Measurements from ENCODE around the gene DOCK11.

The DOCK11 gene

DNA sequence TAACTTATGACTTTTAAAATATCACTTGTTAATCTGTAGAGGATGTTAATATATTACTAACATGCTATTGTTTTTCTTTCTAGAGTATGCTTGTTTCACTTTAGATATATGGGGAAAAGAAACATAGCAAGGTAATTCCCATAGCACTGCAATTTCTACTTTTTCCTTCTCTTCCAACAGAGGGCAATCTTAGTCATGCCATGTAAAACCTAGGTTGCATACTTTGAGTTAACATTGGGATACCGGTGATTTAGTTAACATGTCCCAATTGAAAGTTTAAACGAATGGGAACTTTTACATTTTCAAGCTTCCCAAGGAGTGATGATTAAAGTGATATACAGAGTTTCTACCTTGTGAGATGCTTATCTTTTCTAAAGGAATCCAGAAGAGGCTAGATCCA, 142.4 kb downstream of the DOCK11 start:
- no peak overlapping the region for H3K9ac ChIP-seq (ENCODE audit: low read depth in 1 of 2, low read length in 2 of 2)
- H3K27me3 ChIP-seq (ENCODE audit: control insufficient read depth in 2 of 2, insufficient read depth in 2 of 2, low read length in 2 of 2), result no peaks in the 10 kb centered on the region
- H3K4me3 ChIP-seq (ENCODE audit: low read length in 2 of 2), result no peak overlapping the region
- H3K36me3 ChIP-seq (ENCODE audit: control insufficient read depth in 2 of 2, insufficient read depth in 2 of 2, low read length in 2 of 2), result no peaks in the 10 kb centered on the region
- H3K4me1 ChIP-seq (ENCODE audit: control insufficient read depth in 2 of 2, insufficient read depth in 2 of 2, low read length in 2 of 2), result no peaks in the 10 kb centered on the region
- no peak overlapping the region for H3K27ac ChIP-seq (ENCODE audit: low read depth in 2 of 2, low read length in 2 of 2)
- no peaks in the 10 kb centered on the region for H3K9me3 ChIP-seq (ENCODE audit: control insufficient read depth in 2 of 2, low read length in 2 of 2)

DNA sequence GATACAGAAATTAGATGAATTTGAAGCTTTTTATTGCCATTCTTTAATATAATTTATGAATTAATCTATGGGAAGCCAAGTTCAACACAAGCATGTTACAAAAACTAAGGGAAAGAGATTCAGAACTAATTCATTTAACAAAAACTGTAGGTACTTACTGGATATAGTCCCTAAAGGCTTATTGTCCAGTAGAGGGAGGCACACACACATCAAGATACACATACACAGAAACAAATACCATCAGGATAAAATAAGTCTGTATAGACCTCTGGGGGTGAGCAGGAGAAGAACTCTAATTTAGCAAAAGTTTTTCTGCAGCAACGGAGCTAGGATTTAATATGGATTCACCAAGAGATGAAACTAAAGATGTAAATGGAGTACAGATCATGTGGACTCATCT, 148.8 kb downstream of the DOCK11 start:
- H3K9me3 ChIP-seq (ENCODE audit: control insufficient read depth in 2 of 2, low read length in 2 of 2), result no peaks in the 10 kb centered on the region
- H3K4me3 ChIP-seq (ENCODE audit: low read length in 2 of 2), result no peak overlapping the region
- H3K27me3 ChIP-seq (ENCODE audit: control insufficient read depth in 2 of 2, insufficient read depth in 2 of 2, low read length in 2 of 2), result no peaks in the 10 kb centered on the region
- H3K4me1 ChIP-seq (ENCODE audit: control insufficient read depth in 2 of 2, insufficient read depth in 2 of 2, low read length in 2 of 2), result no peaks in the 10 kb centered on the region
- no peak overlapping the region for H3K27ac ChIP-seq (ENCODE audit: low read depth in 2 of 2, low read length in 2 of 2)
- no peak overlapping the region for H3K9ac ChIP-seq (ENCODE audit: low read depth in 1 of 2, low read length in 2 of 2)
- no peaks in the 10 kb centered on the region for H3K36me3 ChIP-seq (ENCODE audit: control insufficient read depth in 2 of 2, insufficient read depth in 2 of 2, low read length in 2 of 2)

GRCh38 chrX:118652717-118653116, 157.1 kb downstream of the DOCK11 start:
- Histone ChIP-seq H3K9ac (ENCODE audit: low read depth in 1 of 2, low read length in 2 of 2) (no peak overlapping the region), H3K4me3 (ENCODE audit: low read length in 2 of 2) (no peak overlapping the region)

DNA sequence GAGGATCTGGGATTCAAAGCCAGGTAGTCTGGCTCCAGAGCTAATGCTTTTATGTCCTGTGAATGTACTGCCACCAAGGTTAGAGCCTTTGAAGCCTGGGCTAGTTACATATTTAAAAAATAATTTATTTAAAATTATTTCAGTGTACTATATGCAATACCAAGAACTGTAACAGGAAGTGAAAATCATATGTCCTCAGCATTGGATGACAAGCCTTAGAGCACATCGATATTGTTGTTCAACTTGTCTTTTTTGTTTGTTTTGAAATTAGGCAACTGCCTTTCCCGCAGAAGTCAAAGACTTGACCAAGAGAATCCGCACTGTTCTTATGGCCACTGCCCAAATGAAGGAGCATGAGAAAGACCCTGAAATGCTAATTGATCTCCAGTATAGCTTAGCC, 158.7 kb downstream of the DOCK11 start:
- H3K36me3 ChIP-seq (ENCODE audit: control insufficient read depth in 2 of 2, insufficient read depth in 2 of 2, low read length in 2 of 2), result peaks cover 0 to 1% of the 10 kb centered on the region in 2 donors
- H3K27me3 ChIP-seq (ENCODE audit: control insufficient read depth in 2 of 2, insufficient read depth in 2 of 2, low read length in 2 of 2), result no peaks in the 10 kb centered on the region
- no peak overlapping the region for H3K4me3 ChIP-seq (ENCODE audit: low read length in 2 of 2)
- no peak overlapping the region for H3K9ac ChIP-seq (ENCODE audit: low read depth in 1 of 2, low read length in 2 of 2)
- no peaks in the 10 kb centered on the region for H3K9me3 ChIP-seq (ENCODE audit: control insufficient read depth in 2 of 2, low read length in 2 of 2)
- H3K27ac ChIP-seq (ENCODE audit: low read depth in 2 of 2, low read length in 2 of 2), result no peak overlapping the region
- H3K4me1 ChIP-seq (ENCODE audit: control insufficient read depth in 2 of 2, insufficient read depth in 2 of 2, low read length in 2 of 2), result no peaks in the 10 kb centered on the region

More at GRCh38 chrX:118652717-118653116, 157.1 kb downstream of the DOCK11 start:
- no peaks in the 10 kb centered on the region for H3K36me3 ChIP-seq (ENCODE audit: control insufficient read depth in 2 of 2, insufficient read depth in 2 of 2, low read length in 2 of 2)
- no peaks in the 10 kb centered on the region for H3K27me3 ChIP-seq (ENCODE audit: control insufficient read depth in 2 of 2, insufficient read depth in 2 of 2, low read length in 2 of 2)
- no peak overlapping the region for H3K27ac ChIP-seq (ENCODE audit: low read depth in 2 of 2, low read length in 2 of 2)
- no peaks in the 10 kb centered on the region for H3K4me1 ChIP-seq (ENCODE audit: control insufficient read depth in 2 of 2, insufficient read depth in 2 of 2, low read length in 2 of 2)
- no peaks in the 10 kb centered on the region for H3K9me3 ChIP-seq (ENCODE audit: control insufficient read depth in 2 of 2, low read length in 2 of 2)

DNA sequence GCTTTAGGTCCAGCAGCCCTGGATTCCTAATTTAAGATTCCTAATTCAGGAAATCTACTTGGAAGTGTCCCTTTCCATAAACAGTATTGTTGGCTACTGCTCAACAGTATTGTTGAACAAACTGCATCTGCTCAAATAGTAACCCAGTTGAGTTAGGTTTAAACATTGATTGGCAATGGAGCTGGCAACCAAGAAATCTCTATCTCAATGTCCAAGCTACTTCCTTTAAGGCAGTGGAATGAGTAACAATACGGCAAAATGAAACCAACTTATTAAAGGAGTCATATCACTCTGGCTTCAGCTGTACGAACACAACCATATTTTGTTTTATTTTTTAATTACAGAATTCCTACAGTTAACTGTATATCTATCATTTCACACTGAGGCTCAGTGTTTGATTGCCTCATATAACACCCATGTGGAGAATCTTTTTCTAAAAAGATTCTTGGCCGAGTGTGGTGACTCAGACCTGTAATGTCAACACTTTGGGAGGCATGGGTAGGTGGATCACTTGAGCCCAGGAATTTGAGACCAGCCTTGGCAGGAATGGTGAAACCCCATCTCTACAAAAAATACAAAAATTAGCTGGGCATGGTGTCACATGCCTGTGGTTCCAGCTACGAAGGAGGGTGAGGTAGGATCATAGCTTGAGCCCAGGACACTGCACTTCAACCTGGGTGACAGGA, 160.1 kb downstream of the DOCK11 start:
- Histone ChIP-seq H3K9me3 (ENCODE audit: control insufficient read depth in 2 of 2, low read length in 2 of 2) (no peaks in the 10 kb centered on the region), H3K36me3 (ENCODE audit: control insufficient read depth in 2 of 2, insufficient read depth in 2 of 2, low read length in 2 of 2) (peaks cover 0 to 1% of the 10 kb centered on the region in 2 donors), H3K4me3 (ENCODE audit: low read length in 2 of 2) (no peak overlapping the region), H3K27ac (ENCODE audit: low read depth in 2 of 2, low read length in 2 of 2) (no peak overlapping the region), H3K27me3 (ENCODE audit: control insufficient read depth in 2 of 2, insufficient read depth in 2 of 2, low read length in 2 of 2) (no peaks in the 10 kb centered on the region), H3K9ac (ENCODE audit: low read depth in 1 of 2, low read length in 2 of 2) (no peak overlapping the region), H3K4me1 (ENCODE audit: control insufficient read depth in 2 of 2, insufficient read depth in 2 of 2, low read length in 2 of 2) (no peaks in the 10 kb centered on the region)

GRCh38 chrX:118657413-118657812, 161.8 kb downstream of the DOCK11 start:
- Histone ChIP-seq H3K4me1 (ENCODE audit: control insufficient read depth in 2 of 2, insufficient read depth in 2 of 2, low read length in 2 of 2) (no peaks in the 10 kb centered on the region), H3K36me3 (ENCODE audit: control insufficient read depth in 2 of 2, insufficient read depth in 2 of 2, low read length in 2 of 2) (peaks cover 0 to 1% of the 10 kb centered on the region in 2 donors), H3K4me3 (ENCODE audit: low read length in 2 of 2) (no peak overlapping the region), H3K27ac (ENCODE audit: low read depth in 2 of 2, low read length in 2 of 2) (no peak overlapping the region), H3K9ac (ENCODE audit: low read depth in 1 of 2, low read length in 2 of 2) (no peak overlapping the region), H3K9me3 (ENCODE audit: control insufficient read depth in 2 of 2, low read length in 2 of 2) (no peaks in the 10 kb centered on the region), H3K27me3 (ENCODE audit: control insufficient read depth in 2 of 2, insufficient read depth in 2 of 2, low read length in 2 of 2) (no peaks in the 10 kb centered on the region)

DNA sequence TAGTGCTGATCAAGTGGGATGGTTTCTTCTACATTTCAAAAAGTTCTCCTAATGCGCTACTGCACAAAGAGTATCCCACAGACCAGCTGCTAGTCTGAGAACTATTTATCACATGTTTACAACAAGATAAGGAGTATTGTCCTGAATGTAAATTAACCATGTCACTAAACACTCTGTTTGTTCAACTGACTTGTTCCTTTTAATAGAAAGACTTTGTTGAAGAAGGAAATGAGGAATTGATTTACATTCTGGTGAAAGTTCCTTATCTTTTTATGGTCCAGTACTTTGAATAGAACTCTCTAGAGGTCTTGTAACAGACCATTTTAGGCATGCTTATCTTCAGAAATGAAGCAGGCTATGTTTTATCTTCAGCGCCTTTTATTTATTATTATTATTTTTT, 164.5 kb downstream of the DOCK11 start:
- Histone ChIP-seq H3K36me3 (ENCODE audit: control insufficient read depth in 2 of 2, insufficient read depth in 2 of 2, low read length in 2 of 2) (peaks cover 0 to 1% of the 10 kb centered on the region in 2 donors), H3K27ac (ENCODE audit: low read depth in 2 of 2, low read length in 2 of 2) (no peak overlapping the region), H3K4me3 (ENCODE audit: low read length in 2 of 2) (no peak overlapping the region), H3K27me3 (ENCODE audit: control insufficient read depth in 2 of 2, insufficient read depth in 2 of 2, low read length in 2 of 2) (no peaks in the 10 kb centered on the region), H3K4me1 (ENCODE audit: control insufficient read depth in 2 of 2, insufficient read depth in 2 of 2, low read length in 2 of 2) (no peaks in the 10 kb centered on the region), H3K9me3 (ENCODE audit: control insufficient read depth in 2 of 2, low read length in 2 of 2) (no peaks in the 10 kb centered on the region), H3K9ac (ENCODE audit: low read depth in 1 of 2, low read length in 2 of 2) (no peak overlapping the region)

DNA sequence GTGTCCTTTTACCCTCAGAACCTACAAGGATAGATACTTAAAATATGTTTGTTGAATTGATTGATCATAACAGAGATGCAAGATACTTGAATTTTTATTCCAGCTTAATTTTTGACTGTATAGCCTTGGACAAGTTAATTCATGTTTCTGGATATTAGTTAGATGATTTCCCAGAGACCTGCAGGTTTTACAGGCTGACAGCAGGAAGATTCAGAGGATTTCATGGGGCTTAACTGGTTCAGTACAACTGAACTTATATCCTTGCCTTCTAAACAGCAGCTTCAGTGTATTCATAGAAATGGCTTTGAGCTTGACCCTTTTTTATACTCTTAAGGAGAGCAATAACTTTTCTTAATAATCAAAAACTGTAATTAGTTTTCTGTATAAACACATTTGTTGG, 169.6 kb downstream of the DOCK11 start:
- Histone ChIP-seq H3K9ac (ENCODE audit: low read depth in 1 of 2, low read length in 2 of 2) (no peak overlapping the region), H3K4me3 (ENCODE audit: low read length in 2 of 2) (no peak overlapping the region), H3K27ac (ENCODE audit: low read depth in 2 of 2, low read length in 2 of 2) (no peak overlapping the region), H3K9me3 (ENCODE audit: control insufficient read depth in 2 of 2, low read length in 2 of 2) (no peaks in the 10 kb centered on the region), H3K27me3 (ENCODE audit: control insufficient read depth in 2 of 2, insufficient read depth in 2 of 2, low read length in 2 of 2) (no peaks in the 10 kb centered on the region), H3K36me3 (ENCODE audit: control insufficient read depth in 2 of 2, insufficient read depth in 2 of 2, low read length in 2 of 2) (no peaks in the 10 kb centered on the region), H3K4me1 (ENCODE audit: control insufficient read depth in 2 of 2, insufficient read depth in 2 of 2, low read length in 2 of 2) (no peaks in the 10 kb centered on the region)

DNA sequence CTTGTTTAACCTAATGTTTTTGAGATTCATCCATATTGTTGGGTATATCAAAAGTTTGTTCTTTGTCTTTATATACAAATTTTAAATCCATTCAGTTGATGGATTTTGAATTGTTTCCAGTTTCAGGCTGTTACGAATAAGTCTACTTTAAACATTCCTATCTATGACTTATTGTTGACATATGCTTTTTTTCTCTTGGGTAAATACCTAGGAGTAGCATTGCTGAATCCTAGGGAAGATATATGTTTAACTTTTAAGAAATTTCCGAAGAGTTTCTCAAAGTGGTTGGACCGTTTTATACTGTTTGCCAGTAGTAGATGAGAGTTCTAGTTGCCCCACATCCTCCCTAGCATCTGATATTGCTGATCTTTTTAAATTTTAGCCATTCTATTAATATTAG, 170.9 kb downstream of the DOCK11 start:
- H3K4me1 ChIP-seq (ENCODE audit: control insufficient read depth in 2 of 2, insufficient read depth in 2 of 2, low read length in 2 of 2), result no peaks in the 10 kb centered on the region
- H3K4me3 ChIP-seq (ENCODE audit: low read length in 2 of 2), result no peak overlapping the region
- no peaks in the 10 kb centered on the region for H3K27me3 ChIP-seq (ENCODE audit: control insufficient read depth in 2 of 2, insufficient read depth in 2 of 2, low read length in 2 of 2)
- H3K9me3 ChIP-seq (ENCODE audit: control insufficient read depth in 2 of 2, low read length in 2 of 2), result no peaks in the 10 kb centered on the region
- no peaks in the 10 kb centered on the region for H3K36me3 ChIP-seq (ENCODE audit: control insufficient read depth in 2 of 2, insufficient read depth in 2 of 2, low read length in 2 of 2)
- H3K9ac ChIP-seq (ENCODE audit: low read depth in 1 of 2, low read length in 2 of 2), result no peak overlapping the region
- no peak overlapping the region for H3K27ac ChIP-seq (ENCODE audit: low read depth in 2 of 2, low read length in 2 of 2)

GRCh38 chrX:118669435-118669834, 173.8 kb downstream of the DOCK11 start:
- no peak overlapping the region for H3K9ac ChIP-seq (ENCODE audit: low read depth in 1 of 2, low read length in 2 of 2)
- H3K4me1 ChIP-seq (ENCODE audit: control insufficient read depth in 2 of 2, insufficient read depth in 2 of 2, low read length in 2 of 2), result no peaks in the 10 kb centered on the region
- H3K27ac ChIP-seq (ENCODE audit: low read depth in 2 of 2, low read length in 2 of 2), result no peak overlapping the region
- no peaks in the 10 kb centered on the region for H3K9me3 ChIP-seq (ENCODE audit: control insufficient read depth in 2 of 2, low read length in 2 of 2)
- H3K4me3 ChIP-seq (ENCODE audit: low read length in 2 of 2), result no peak overlapping the region
- H3K36me3 ChIP-seq (ENCODE audit: control insufficient read depth in 2 of 2, insufficient read depth in 2 of 2, low read length in 2 of 2), result no peaks in the 10 kb centered on the region
- H3K27me3 ChIP-seq (ENCODE audit: control insufficient read depth in 2 of 2, insufficient read depth in 2 of 2, low read length in 2 of 2), result no peaks in the 10 kb centered on the region

All from mucosa of rectum (tissue), 2 donors.